Measurements from ENCODE around the gene NDUFS6.
A peak's percentile ranks its signal among the peaks of the same experiment; 100 is the strongest.

NDUFS6 gene

GRCh38 chr5:1772634-1773033 lies 28.6 kb upstream of the NDUFS6 start:
- H3K36me3 ChIP-seq (ENCODE audit: control insufficient read depth in 2 of 2, insufficient read depth in 1 of 2, low read length in 2 of 2), result no peaks in the 10 kb centered on the region
- ChIA-PET CTCF (interaction anchor here (0.6 to 1.9 kb wide), 2 partner anchors 10 to 131 kb away, joined by 4 to 10 read pairs; no protein-coding TSS in a partner anchor), POLR2A (interaction anchor here (1.0 kb wide), 1 partner anchor 29 kb away, joined by 3 read pairs; the partner anchor contains the start of gene NDUFS6)
- TF ChIP-seq CTCF (tag by site-specific recombination; IDR thresholded peaks at IDR 0.05) (0 out of 2 replicates have a peak, but pooled peaks have one; percentile 26), ZNF658 (tag by site-specific recombination; IDR thresholded peaks at IDR 0.05) (no peak)
- no peak overlapping the region for H3K4me3 ChIP-seq (ENCODE audit: low read depth, low read length)
- no peaks in the 10 kb centered on the region for H3K4me1 ChIP-seq (ENCODE audit: control insufficient read depth, insufficient read depth, low read length)
- H3K9me3 ChIP-seq (ENCODE audit: control insufficient read depth, insufficient read depth, low read depth, low read length), result no peaks in the 10 kb centered on the region
- no peak overlapping the region for H3K27ac ChIP-seq (ENCODE audit: extremely low read depth, low read depth, low read length)

GRCh38 chr5:1776831-1777230 lies 24.4 kb upstream of the NDUFS6 start:
- Histone ChIP-seq H3K27ac (ENCODE audit: extremely low read depth, low read depth, low read length) (no peak overlapping the region), H3K4me3 (ENCODE audit: low read depth, low read length) (no peak overlapping the region), H3K4me1 (ENCODE audit: control insufficient read depth, insufficient read depth, low read length) (no peaks in the 10 kb centered on the region), H3K9me3 (ENCODE audit: control insufficient read depth, insufficient read depth, low read depth, low read length) (no peaks in the 10 kb centered on the region), H3K36me3 (ENCODE audit: control insufficient read depth in 2 of 2, insufficient read depth in 1 of 2, low read length in 2 of 2) (no peaks in the 10 kb centered on the region)
- ChIA-PET POLR2A (interaction anchor here (1.0 kb wide), 1 partner anchor 24 kb away, joined by 3 read pairs; the partner anchor contains the start of gene NDUFS6), CTCF (no interaction called here)
- TF ChIP-seq PATZ1 (tag by site-specific recombination; IDR thresholded peaks at IDR 0.05) (no peak), ZNF311 (tag by site-specific recombination; IDR thresholded peaks at IDR 0.05; ENCODE audit: borderline replicate concordance) (no peak), ZSCAN16 (tag by site-specific recombination; IDR thresholded peaks at IDR 0.05) (no peak), ZNF266 (tag by site-specific recombination; IDR thresholded peaks at IDR 0.05; ENCODE audit: low read depth) (no peak), ZBTB49 (tag by site-specific recombination; IDR thresholded peaks at IDR 0.05; ENCODE audit: low read depth) (no peak), ZBTB8A (tag by site-specific recombination; IDR thresholded peaks at IDR 0.05) (no peak), GLIS1 (tag by site-specific recombination; IDR thresholded peaks at IDR 0.05) (no peak), ZNF133 (tag by site-specific recombination; IDR thresholded peaks at IDR 0.05) (no peak)

- no peak overlapping the region for H3K27ac ChIP-seq (ENCODE audit: extremely low read depth, low read depth, low read length)
- H3K9me3 ChIP-seq (ENCODE audit: control insufficient read depth, insufficient read depth, low read depth, low read length), result no peaks in the 10 kb centered on the region
- POLR2A ChIA-PET, result no interaction called here
- CTCF ChIA-PET, result no interaction called here
- TF ChIP-seq ZNF580 (tag by site-specific recombination; IDR thresholded peaks at IDR 0.05) (no peak), KLF17 (tag by site-specific recombination; IDR thresholded peaks at IDR 0.05) (no peak)
- H3K4me3 ChIP-seq (ENCODE audit: low read depth, low read length), result no peak overlapping the region
- H3K4me1 ChIP-seq (ENCODE audit: control insufficient read depth, insufficient read depth, low read length), result 0 out of 2 replicates have a peak, but pooled peaks cover under 1% of the 10 kb centered on the region
- no peaks in the 10 kb centered on the region for H3K36me3 ChIP-seq (ENCODE audit: control insufficient read depth in 2 of 2, insufficient read depth in 1 of 2, low read length in 2 of 2)
These were observed 23.7 kb upstream of the NDUFS6 start for GRCh38 chr5:1777281-1778137.
